GM12878 (cell line): ENCODE data around the gene MRPL18. TPM values are rescaled to one million over a fixed set of nuclear protein-coding genes. Genes with fewer than 3 reads are reported as not detected.

Source experiments
- ATAC-seq: fragments of 200-7000 bp; cut with Tn5 transposase; 3 replicates; pipeline ENCODE4 v1.9.1; 2020; ENCODE audit warnings: mild to moderate bottlenecking, moderate library complexity
- BruUV-seq: library from RNA; stranded (reverse); fragments of 400-500 nt; replicated peaks from 2 replicates; lab custom pipeline; 2021; lab: Mats Ljungman, UMichigan
- CTCF ChIA-PET: fragments of 300-600 bp; sonication (Branson Sonifier 250); formaldehyde crosslinking; extraction: SDS; loops from one replicate; lab custom pipeline; 2021; ENCODE audit warnings: inconsistent platforms; lab: Yijun Ruan, JAX
- POLR2A ChIA-PET: fragments of 350-600 bp; formaldehyde crosslinking; extraction: SDS; loops from one replicate; lab custom pipeline; 2021; ENCODE audit warnings: inconsistent platforms; lab: Charles Lee
- RAD21 ChIA-PET: fragments of 300-600 bp; sonication (Branson Sonifier 250); formaldehyde crosslinking; loops from one replicate; lab custom pipeline; 2023; ENCODE audit warnings: antibody characterized with exemption; ENCODE audit not compliant: unreplicated experiment; lab: Charles Lee
- SMC1A ChIA-PET: fragments of 300-600 bp; sonication (Branson Sonifier 250); formaldehyde crosslinking; loops from one replicate; lab custom pipeline; 2023; ENCODE audit not compliant: unreplicated experiment, uncharacterized antibody; lab: Charles Lee
- DNase-seq: peaks from one replicate; pipeline ENCODE4 v3.0.0-alpha.2; 2011; ENCODE audit warnings: low read depth, low spot score
- FAIRE-seq: peaks from 3 replicates; lab custom pipeline; 2011; peaks lifted over from hg19 to GRCh38; lab: Jason Lieb, UNC
- H2AFZ ChIP-seq: 2 replicates; pipeline ENCODE4 v1.6.0; 2011; ENCODE audit warnings: low read depth, low read length, control low read depth; ENCODE audit not compliant: control insufficient read depth
- H3K27ac ChIP-seq: 2 replicates; pipeline ENCODE4 v1.5.1; 2011; ENCODE audit warnings: control low read depth; ENCODE audit not compliant: control insufficient read depth, insufficient read depth
- H3K27me3 ChIP-seq, 2 experiments: replicated peaks in 1 of 2; 2 replicates each; pipeline versions ENCODE4 v1.6.0 to v1.6.1; 2011; ENCODE audit warnings: low read length in 1 of 2; ENCODE audit not compliant: control insufficient read depth in 2 of 2, insufficient read depth in 2 of 2
- H3K36me3 ChIP-seq, 2 experiments: 2 replicates each; pipeline ENCODE4 v1.5.1; 2011; ENCODE audit warnings: low read length in 1 of 2; ENCODE audit not compliant: control insufficient read depth in 2 of 2, insufficient read depth in 2 of 2
- H3K4me1 ChIP-seq: 2 replicates; pipeline ENCODE4 v1.6.1; 2011; ENCODE audit warnings: mild to moderate bottlenecking, low read length, moderate library complexity, mixed read lengths; ENCODE audit not compliant: control insufficient read depth, insufficient read depth
- H3K4me2 ChIP-seq: 2 replicates; pipeline ENCODE4 v1.6.0; 2011; ENCODE audit warnings: control low read depth; ENCODE audit not compliant: control insufficient read depth, insufficient read depth
- H3K4me3 ChIP-seq: fragments of 200-600 bp; sonication (generic); 2 replicates; pipeline ENCODE4 v1.5.1; 2016
- H3K79me2 ChIP-seq: 2 replicates; pipeline ENCODE4 v1.6.0; 2011; ENCODE audit warnings: low read length; ENCODE audit not compliant: control insufficient read depth, insufficient read depth
- H3K9ac ChIP-seq: 2 replicates; pipeline ENCODE4 v1.8.0; 2011; ENCODE audit warnings: low read length, control low read depth, mixed read lengths; ENCODE audit not compliant: control insufficient read depth, insufficient read depth
- H3K9me3 ChIP-seq: replicated peaks from 3 replicates; pipeline ENCODE4 v1.5.1; 2011; ENCODE audit warnings: mild to moderate bottlenecking, low read length; ENCODE audit not compliant: control insufficient read depth, insufficient read depth
- H4K20me1 ChIP-seq: 2 replicates; pipeline ENCODE4 v1.6.0; 2011; ENCODE audit not compliant: control insufficient read depth, insufficient read depth
- ATF7 ChIP-seq: fragments of 450-650 bp; IDR thresholded peaks from 2 replicates; pipeline ENCODE4 v1.6.1; 2016; ENCODE audit warnings: low read depth, mild to moderate bottlenecking
- BACH1 ChIP-seq: fragments of 450-650 bp; IDR thresholded peaks from 2 replicates; pipeline ENCODE4 v1.6.1; 2017; ENCODE audit warnings: mild to moderate bottlenecking, borderline replicate concordance
- BCL11A ChIP-seq: IDR thresholded peaks from 2 replicates; pipeline ENCODE4 v1.6.1; 2011; ENCODE audit warnings: low read depth, low read length
- CBX5 ChIP-seq: sonication (generic); IDR thresholded peaks from 2 replicates; pipeline ENCODE4 v1.6.1; 2016; ENCODE audit warnings: low read depth, moderate library complexity, mild to moderate bottlenecking, inconsistent platforms
- ESRRA ChIP-seq: IDR thresholded peaks from 2 replicates; pipeline ENCODE4 v1.6.1; 2012; ENCODE audit warnings: mild to moderate bottlenecking, low read length, improper control_type of control experiment
- GATAD2B ChIP-seq: fragments of 450-650 bp; conservative IDR thresholded peaks from 2 replicates; pipeline ENCODE4 v1.6.1; 2017; ENCODE audit warnings: low read depth, mild to moderate bottlenecking, moderate library complexity
- IKZF2 ChIP-seq, 2 experiments: fragments of 450-650 bp; IDR thresholded peaks; 2 replicates each; pipeline ENCODE4 v1.6.1; 2017; ENCODE audit warnings: mild to moderate bottlenecking in 2 of 2, moderate library complexity in 2 of 2
- KDM1A ChIP-seq: fragments of 200-600 bp; sonication (generic); IDR thresholded peaks from 2 replicates; pipeline ENCODE4 v1.6.1; 2016; ENCODE audit warnings: borderline replicate concordance
- MXI1 ChIP-seq: fragments of 150-350 bp; IDR thresholded peaks from 2 replicates; pipeline ENCODE4 v1.6.1; 2011; ENCODE audit warnings: low read depth, mild to moderate bottlenecking, inconsistent platforms, low read length, improper control_type of control experiment
- SUPT20H ChIP-seq: IDR thresholded peaks from 2 replicates; pipeline ENCODE4 v1.6.1; 2011; ENCODE audit warnings: low read depth, mild to moderate bottlenecking, low read length, moderate library complexity, borderline replicate concordance; ENCODE audit not compliant: control insufficient read depth
- TBL1XR1 ChIP-seq: IDR thresholded peaks from 2 replicates; pipeline ENCODE4 v1.6.1; 2012; ENCODE audit warnings: low read depth, low read length, improper control_type of control experiment
- WRNIP1 ChIP-seq: IDR thresholded peaks from 2 replicates; pipeline ENCODE4 v1.6.1; 2011; ENCODE audit warnings: low read depth, low read length, improper control_type of control experiment, borderline replicate concordance
- WGBS: methylation state at CpG from one replicate; pipeline ENCODE4 v1.1.6; 2016; ENCODE audit warnings: low lambda C conversion rate; ENCODE audit not compliant: insufficient replicate concordance, insufficient coverage; ENCODE audit errors: missing lambda C conversion rate; 5-methylcytosine and 5-hydroxymethylcytosine counted together
- in situ Hi-C: fragments of 300-500 bp; cut with MboI; formaldehyde crosslinking; loops from 9 replicates; pipeline ENCODE4 v1.14.3; 2018; ENCODE audit warnings: mixed read lengths
- intact Hi-C: fragments of 100-400 bp; cut with micrococcal nuclease; formaldehyde crosslinking; loops from one replicate; pipeline ENCODE4 v1.14.2; 2022; ENCODE audit not compliant: unreplicated experiment
- polyA plus RNA-seq, 11 experiments: library from polyadenylated mRNA; depleted of rRNA in 4 of 11; unstranded in 6 of 11; stranded (reverse) in 5 of 11; fragments of >200 nt; fragmentation: Nextera tagmentation in 4 of 11; fragmentation: Illumina TruSeq in 1 of 11; extraction: Ambion mirVana in 4 of 11; extraction: Trizol in 1 of 11; gene quantifications; 1 replicate in 1 of 11; 2 replicates in 10 of 11; pipeline versions ENCODE4 v1.2.1 to v1.2.3, GENCODE V29; 2011 to 2016; ENCODE audit warnings: inconsistent platforms in 2 of 11, missing spikeins in 2 of 11, low read depth in 1 of 11
- total RNA-seq, 4 experiments: library from RNA; depleted of rRNA in 3 of 4; stranded (reverse); fragments of >200 nt in 3 of 4; fragmentation: Illumina TruSeq in 1 of 4; extraction: Trizol in 1 of 4; gene quantifications; 2 replicates each; pipeline versions ENCODE4 v1.2.1 to v1.2.3, GENCODE V29; 2013 to 2021
- TF ChIP-seq, protein P1 (sequence below), 3 experiments: IDR thresholded peaks in 2 of 3; conservative IDR thresholded peaks in 1 of 3; 2 replicates each; pipeline ENCODE4 v1.5.1; 2011; ENCODE audit warnings: low read depth in 3 of 3, low read length in 3 of 3, mild to moderate bottlenecking in 3 of 3, control low read depth in 2 of 3, moderate library complexity in 2 of 3, inconsistent platforms in 1 of 3, mixed read lengths in 1 of 3; ENCODE audit not compliant: control insufficient read depth in 2 of 3, insufficient read depth in 1 of 3; ENCODE audit errors: extremely low read depth in 1 of 3
- TF ChIP-seq, protein P2 (sequence below): IDR thresholded peaks from 2 replicates; pipeline ENCODE4 v1.6.1; 2011; ENCODE audit warnings: borderline replicate concordance, low read depth, mild to moderate bottlenecking, moderate library complexity, mixed read lengths, low read length; ENCODE audit not compliant: insufficient read depth; ENCODE audit errors: extremely low read length
- TF ChIP-seq, protein P3 (sequence below): IDR thresholded peaks from 2 replicates; pipeline ENCODE4 v1.6.1; 2012; ENCODE audit warnings: mild to moderate bottlenecking, low read depth, low read length
- TF ChIP-seq, protein P4 (sequence below): fragments of 150-350 bp; IDR thresholded peaks from 2 replicates; pipeline ENCODE4 v1.6.1; 2014; ENCODE audit warnings: mild to moderate bottlenecking, low read depth, low read length

Gene MRPL18
- total and polyA plus RNA-seq, 10 of the 15 experiments (the other 5 are each of a cell fraction or from before 2014, with no cell fraction given) = 68.5 to 203 (median 116) TPM

DNA sequence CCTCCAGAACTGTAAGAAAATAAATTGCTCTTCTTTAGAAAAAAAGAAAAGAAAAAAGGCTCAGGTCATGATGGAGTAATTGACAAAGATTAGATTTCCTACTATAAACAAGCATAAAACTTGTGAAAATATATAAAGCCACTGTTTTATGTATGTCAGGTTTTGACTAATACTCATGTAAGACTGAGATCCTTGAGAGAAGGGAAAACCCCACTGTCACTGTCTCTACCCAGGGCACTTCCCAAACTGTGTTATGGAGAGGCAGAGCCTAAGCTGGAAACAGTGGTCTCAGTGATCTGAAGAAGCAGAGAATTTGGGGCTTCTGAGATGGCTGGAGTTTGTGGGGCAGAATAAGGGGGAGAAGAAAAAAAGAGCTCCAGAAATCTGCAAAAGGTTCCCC lies 20.8 kb upstream of the MRPL18 start (continued):
- TF ChIP-seq BCL11A (no peak), CBX5 (no peak), KDM1A (no peak), WRNIP1 (no peak), MXI1 (no peak)
- TF ChIP-seq, protein P1, sequence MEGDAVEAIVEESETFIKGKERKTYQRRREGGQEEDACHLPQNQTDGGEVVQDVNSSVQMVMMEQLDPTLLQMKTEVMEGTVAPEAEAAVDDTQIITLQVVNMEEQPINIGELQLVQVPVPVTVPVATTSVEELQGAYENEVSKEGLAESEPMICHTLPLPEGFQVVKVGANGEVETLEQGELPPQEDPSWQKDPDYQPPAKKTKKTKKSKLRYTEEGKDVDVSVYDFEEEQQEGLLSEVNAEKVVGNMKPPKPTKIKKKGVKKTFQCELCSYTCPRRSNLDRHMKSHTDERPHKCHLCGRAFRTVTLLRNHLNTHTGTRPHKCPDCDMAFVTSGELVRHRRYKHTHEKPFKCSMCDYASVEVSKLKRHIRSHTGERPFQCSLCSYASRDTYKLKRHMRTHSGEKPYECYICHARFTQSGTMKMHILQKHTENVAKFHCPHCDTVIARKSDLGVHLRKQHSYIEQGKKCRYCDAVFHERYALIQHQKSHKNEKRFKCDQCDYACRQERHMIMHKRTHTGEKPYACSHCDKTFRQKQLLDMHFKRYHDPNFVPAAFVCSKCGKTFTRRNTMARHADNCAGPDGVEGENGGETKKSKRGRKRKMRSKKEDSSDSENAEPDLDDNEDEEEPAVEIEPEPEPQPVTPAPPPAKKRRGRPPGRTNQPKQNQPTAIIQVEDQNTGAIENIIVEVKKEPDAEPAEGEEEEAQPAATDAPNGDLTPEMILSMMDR (IDR thresholded peaks at IDR 0.05 in 2 of 3, conservative IDR thresholded peaks at IDR 0.05 in 1 of 3; ENCODE audit: control insufficient read depth in 2 of 3, extremely low read depth in 1 of 3, insufficient read depth in 1 of 3, low read depth in 3 of 3, low read length in 3 of 3) = no peak
- TF ChIP-seq, protein P2, sequence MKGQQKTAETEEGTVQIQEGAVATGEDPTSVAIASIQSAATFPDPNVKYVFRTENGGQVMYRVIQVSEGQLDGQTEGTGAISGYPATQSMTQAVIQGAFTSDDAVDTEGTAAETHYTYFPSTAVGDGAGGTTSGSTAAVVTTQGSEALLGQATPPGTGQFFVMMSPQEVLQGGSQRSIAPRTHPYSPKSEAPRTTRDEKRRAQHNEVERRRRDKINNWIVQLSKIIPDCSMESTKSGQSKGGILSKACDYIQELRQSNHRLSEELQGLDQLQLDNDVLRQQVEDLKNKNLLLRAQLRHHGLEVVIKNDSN = no peak

DNA sequence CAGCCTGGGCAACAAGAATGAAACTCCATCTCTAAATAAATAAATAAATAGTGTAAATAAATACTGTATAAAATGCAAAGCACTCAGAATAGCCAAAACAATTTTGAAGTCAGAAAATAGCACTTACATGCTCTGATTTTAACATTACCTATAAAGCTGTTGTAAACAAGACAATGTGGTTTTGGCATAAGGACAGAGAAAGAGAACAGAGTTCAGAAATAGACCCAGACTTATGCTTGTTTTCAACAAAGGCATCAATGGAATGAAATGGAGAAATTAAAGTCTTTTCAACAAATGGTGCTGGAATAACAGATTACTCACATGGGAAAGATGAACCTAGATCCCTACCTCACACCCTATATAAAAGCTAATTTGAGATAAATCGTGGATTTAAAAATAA lies 18.1 kb upstream of the MRPL18 start:
- ChIA-PET RAD21 (no interaction called here), SMC1A (interaction anchor here (1.0 to 1.5 kb wide), 3 partner anchors 9 to 18 kb away, joined by 3 to 5 read pairs (median 3); partner anchors contain the start of gene TCP1), CTCF (interaction anchor here (1.4 kb wide), 1 partner anchor 12 kb away, joined by 4 read pairs; no protein-coding TSS in a partner anchor), POLR2A (interaction anchor here (0.9 kb wide), 1 partner anchor 210 kb away, joined by 3 read pairs; no protein-coding TSS in a partner anchor)
- H3K27ac ChIP-seq = no peak overlapping the region
- H3K9ac ChIP-seq = no peak overlapping the region
- H2AFZ ChIP-seq = no peak overlapping the region
- H3K4me3 ChIP-seq = no peak overlapping the region
- in situ Hi-C loops (no loop called here), intact Hi-C loops (no loop called here)
- no peak for ATAC-seq
- FAIRE-seq = no peak
- WGBS = 48% methylated on average over 1 of the region's 1 CpG
- no peak overlapping the region for H3K4me2 ChIP-seq
- no peaks in the 10 kb centered on the region for H3K79me2 ChIP-seq
- no peaks in the 10 kb centered on the region for H4K20me1 ChIP-seq
- H3K4me1 ChIP-seq = no peaks in the 10 kb centered on the region
- no peak for DNase-seq
- H3K27me3 ChIP-seq = no peaks in the 10 kb centered on the region
- no TSS peak for BruUV-seq
- H3K9me3 ChIP-seq = no peaks in the 10 kb centered on the region
- peaks cover under 1 to 34% of the 10 kb centered on the region in 2 experiments for H3K36me3 ChIP-seq
- TF ChIP-seq ATF7 (no peak), TBL1XR1 (no peak), ESRRA (no peak), BACH1 (no peak), SUPT20H (no peak), IKZF2 (IDR thresholded peaks at IDR 0.05) (no peak), GATAD2B (no peak)
- TF ChIP-seq, protein P3, sequence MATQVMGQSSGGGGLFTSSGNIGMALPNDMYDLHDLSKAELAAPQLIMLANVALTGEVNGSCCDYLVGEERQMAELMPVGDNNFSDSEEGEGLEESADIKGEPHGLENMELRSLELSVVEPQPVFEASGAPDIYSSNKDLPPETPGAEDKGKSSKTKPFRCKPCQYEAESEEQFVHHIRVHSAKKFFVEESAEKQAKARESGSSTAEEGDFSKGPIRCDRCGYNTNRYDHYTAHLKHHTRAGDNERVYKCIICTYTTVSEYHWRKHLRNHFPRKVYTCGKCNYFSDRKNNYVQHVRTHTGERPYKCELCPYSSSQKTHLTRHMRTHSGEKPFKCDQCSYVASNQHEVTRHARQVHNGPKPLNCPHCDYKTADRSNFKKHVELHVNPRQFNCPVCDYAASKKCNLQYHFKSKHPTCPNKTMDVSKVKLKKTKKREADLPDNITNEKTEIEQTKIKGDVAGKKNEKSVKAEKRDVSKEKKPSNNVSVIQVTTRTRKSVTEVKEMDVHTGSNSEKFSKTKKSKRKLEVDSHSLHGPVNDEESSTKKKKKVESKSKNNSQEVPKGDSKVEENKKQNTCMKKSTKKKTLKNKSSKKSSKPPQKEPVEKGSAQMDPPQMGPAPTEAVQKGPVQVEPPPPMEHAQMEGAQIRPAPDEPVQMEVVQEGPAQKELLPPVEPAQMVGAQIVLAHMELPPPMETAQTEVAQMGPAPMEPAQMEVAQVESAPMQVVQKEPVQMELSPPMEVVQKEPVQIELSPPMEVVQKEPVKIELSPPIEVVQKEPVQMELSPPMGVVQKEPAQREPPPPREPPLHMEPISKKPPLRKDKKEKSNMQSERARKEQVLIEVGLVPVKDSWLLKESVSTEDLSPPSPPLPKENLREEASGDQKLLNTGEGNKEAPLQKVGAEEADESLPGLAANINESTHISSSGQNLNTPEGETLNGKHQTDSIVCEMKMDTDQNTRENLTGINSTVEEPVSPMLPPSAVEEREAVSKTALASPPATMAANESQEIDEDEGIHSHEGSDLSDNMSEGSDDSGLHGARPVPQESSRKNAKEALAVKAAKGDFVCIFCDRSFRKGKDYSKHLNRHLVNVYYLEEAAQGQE = no peak
- TF ChIP-seq, protein P4, sequence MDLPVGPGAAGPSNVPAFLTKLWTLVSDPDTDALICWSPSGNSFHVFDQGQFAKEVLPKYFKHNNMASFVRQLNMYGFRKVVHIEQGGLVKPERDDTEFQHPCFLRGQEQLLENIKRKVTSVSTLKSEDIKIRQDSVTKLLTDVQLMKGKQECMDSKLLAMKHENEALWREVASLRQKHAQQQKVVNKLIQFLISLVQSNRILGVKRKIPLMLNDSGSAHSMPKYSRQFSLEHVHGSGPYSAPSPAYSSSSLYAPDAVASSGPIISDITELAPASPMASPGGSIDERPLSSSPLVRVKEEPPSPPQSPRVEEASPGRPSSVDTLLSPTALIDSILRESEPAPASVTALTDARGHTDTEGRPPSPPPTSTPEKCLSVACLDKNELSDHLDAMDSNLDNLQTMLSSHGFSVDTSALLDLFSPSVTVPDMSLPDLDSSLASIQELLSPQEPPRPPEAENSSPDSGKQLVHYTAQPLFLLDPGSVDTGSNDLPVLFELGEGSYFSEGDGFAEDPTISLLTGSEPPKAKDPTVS = no peak
